IPS-NIHi7 (cell line): ENCODE measurements around the gene TGFBR2.
A peak's percentile ranks its signal among the peaks of the same experiment; 100 is the strongest.

ENCODE experiments used
- DNase-seq: peaks from one replicate; pipeline ENCODE4 v3.0.0; 2012; ENCODE audit warnings: mixed read lengths; ENCODE audit errors: extremely low spot score

TGFBR2 gene

GRCh38 chr3:30606301-30607031 is at the start of gene TGFBR2:
TGFBR2 (plus strand) TSS chr3:30606601; CDS start chr3:30606884, 283 bp downstream.
- DNase-seq, result peak; percentile 91

- DNase-seq, result no peak
Measured at GRCh38 chr3:30557746-30558303, 48.6 kb upstream of the TGFBR2 start.

GRCh38 chr3:30563956-30564355 is 42.4 kb upstream of the TGFBR2 start:
- DNase-seq, result no peak

GRCh38 chr3:30567139-30567753 is 39.2 kb upstream of the TGFBR2 start:
- DNase-seq, result peak; percentile 18

- DNase-seq, result no peak
Measured at GRCh38 chr3:30576946-30577345, 29.5 kb upstream of the TGFBR2 start.

GRCh38 chr3:30577788-30578187 is 28.6 kb upstream of the TGFBR2 start:
- DNase-seq, result no peak

GRCh38 chr3:30578479-30578878 is 27.9 kb upstream of the TGFBR2 start:
- DNase-seq, result no peak

- DNase-seq, result no peak
Measured at GRCh38 chr3:30578986-30579579, 27.3 kb upstream of the TGFBR2 start.

GRCh38 chr3:30581067-30581585 is 25.3 kb upstream of the TGFBR2 start:
- no peak for DNase-seq

- DNase-seq, result no peak
Measured at GRCh38 chr3:30581982-30582381, 24.4 kb upstream of the TGFBR2 start.

- DNase-seq, result no peak
Measured at GRCh38 chr3:30583973-30584372, 22.4 kb upstream of the TGFBR2 start.

GRCh38 chr3:30585654-30586053 is 20.7 kb upstream of the TGFBR2 start:
- no peak for DNase-seq

GRCh38 chr3:30586096-30586805 is 20.1 kb upstream of the TGFBR2 start:
- DNase-seq, result no peak

GRCh38 chr3:30586806-30587486 is 19.5 kb upstream of the TGFBR2 start:
- DNase-seq, result no peak

- no peak for DNase-seq
Measured at GRCh38 chr3:30587904-30588303, 18.5 kb upstream of the TGFBR2 start.

- no peak for DNase-seq
Measured at GRCh38 chr3:30596152-30596551, 10.2 kb upstream of the TGFBR2 start.

GRCh38 chr3:30597131-30597768 is 9.2 kb upstream of the TGFBR2 start:
- DNase-seq, result no peak

- DNase-seq, result no peak
Measured at GRCh38 chr3:30597769-30598134, 8.6 kb upstream of the TGFBR2 start.

GRCh38 chr3:30598668-30599545 is 7.5 kb upstream of the TGFBR2 start:
- DNase-seq, result no peak

- no peak for DNase-seq
Measured at GRCh38 chr3:30600572-30600971, 5.8 kb upstream of the TGFBR2 start.
